HG03520 (cell line): Measurements from ENCODE around the gene NACA2.
"Not testable (repeated sequence)": the region's sequence is repeated elsewhere in the genome, so short reads cannot be mapped to it uniquely, and the experiment has no call there.

Experiments used
- ATAC-seq: cut with Tn5 transposase; IDR thresholded peaks from one replicate; pipeline ENCODE4 v1.9.1; 2021; ENCODE audit warnings: mild to moderate bottlenecking, moderate library complexity; ENCODE audit not compliant: unreplicated experiment

Gene NACA2

GRCh38 chr17:61591018-61591417, at the start of gene NACA2:
NACA2 (minus strand) TSS chr17:61591219; CDS start chr17:61591180, 39 bp downstream.
- ATAC-seq, result no peak

DNA sequence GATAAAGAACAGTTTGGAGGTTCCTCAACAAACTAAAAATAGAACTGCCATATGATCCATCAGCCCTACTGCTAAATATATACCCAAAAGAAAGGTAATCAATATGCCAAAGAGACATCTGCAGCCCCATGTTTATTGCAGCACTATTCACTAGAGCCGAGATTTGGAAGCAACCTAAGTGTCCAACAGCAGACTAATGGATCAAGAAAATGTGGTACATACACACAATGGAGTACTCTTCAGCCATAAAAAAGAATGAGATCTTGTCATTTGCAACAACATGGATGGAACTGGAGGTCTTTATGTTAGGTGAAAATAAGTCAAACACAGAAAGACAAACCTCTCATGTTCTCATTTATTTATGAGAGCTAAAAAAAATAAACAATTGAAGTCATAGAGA, 48.8 kb upstream of the NACA2 start:
- ATAC-seq, result no peak

GRCh38 chr17:61638087-61638486, 47.1 kb upstream of the NACA2 start:
- ATAC-seq, result no peak

DNA sequence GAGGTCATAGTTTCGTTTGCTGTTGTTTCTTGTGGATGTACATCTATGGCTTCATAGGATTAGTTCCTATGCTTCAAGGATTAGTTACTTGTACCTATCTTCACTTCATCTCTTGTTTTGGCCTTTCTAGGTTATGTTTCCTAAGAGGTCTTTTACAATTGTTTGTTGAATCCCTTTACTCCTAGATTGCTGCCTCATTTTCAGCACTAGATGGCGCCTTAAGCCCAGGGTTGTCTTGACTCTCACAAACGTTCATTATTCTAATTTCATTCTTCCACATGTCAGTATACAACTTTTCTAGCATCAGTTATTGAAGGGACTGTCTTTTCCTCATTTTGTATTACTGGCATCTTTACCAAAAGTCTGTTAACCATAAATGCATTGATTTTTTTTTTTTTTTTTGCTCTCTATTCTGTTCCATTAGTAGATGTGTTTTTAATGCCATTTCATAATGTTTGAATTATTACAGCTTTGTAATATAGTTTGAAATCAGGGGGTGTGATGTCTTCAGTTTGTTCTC, 45.0 kb upstream of the NACA2 start:
- no peak for ATAC-seq

DNA sequence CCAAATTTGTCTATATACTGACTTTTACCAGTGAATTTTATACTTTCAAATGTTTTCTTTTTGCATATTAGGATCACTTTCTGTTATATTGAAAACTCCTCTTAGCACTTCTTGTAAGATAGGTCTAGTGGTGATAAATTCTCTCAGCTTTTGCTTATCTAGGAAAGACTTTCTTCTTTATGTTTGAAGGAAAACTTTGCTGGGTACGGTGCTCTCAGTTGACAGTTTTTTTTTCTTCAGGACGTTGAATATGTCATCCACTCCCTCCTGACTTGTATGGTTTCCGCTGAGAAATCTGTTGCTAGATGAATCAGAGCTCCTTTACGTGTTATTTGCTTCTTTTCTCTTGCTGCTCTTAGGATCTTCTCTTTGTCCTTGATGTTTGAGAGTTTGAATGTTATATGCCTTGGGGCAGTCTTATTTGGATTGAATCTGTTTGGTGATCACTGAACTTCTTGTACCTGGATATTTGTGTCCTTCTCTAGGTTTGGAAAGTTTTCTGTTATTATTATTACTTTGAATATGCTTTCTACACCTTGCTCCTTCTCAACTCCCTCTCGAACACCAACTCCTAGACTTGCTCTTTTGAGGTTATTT, 44.0 kb upstream of the NACA2 start:
- ATAC-seq, result no peak

- ATAC-seq, result no peak
Observed at GRCh38 chr17:61634011-61634539, 43.1 kb upstream of the NACA2 start.

DNA sequence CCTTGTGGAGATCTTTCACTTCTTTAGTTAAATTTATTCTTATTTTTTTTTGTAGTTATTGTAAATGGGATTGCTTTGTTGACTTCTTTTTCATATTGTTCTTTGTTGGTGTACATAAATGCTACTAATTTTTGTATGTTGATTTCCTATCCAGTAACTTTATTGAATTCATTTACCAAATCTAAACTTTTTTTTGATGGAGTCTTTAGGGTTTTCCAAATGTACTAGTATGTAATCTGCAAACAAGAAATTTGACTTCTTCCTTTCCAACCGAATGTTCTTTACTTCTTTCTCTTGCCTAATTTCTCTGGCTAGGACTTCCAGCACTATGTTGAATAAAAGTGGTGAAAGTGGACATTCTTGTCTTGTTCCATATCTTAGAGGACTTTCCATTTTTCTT, 41.8 kb upstream of the NACA2 start:
- ATAC-seq, result no peak

DNA sequence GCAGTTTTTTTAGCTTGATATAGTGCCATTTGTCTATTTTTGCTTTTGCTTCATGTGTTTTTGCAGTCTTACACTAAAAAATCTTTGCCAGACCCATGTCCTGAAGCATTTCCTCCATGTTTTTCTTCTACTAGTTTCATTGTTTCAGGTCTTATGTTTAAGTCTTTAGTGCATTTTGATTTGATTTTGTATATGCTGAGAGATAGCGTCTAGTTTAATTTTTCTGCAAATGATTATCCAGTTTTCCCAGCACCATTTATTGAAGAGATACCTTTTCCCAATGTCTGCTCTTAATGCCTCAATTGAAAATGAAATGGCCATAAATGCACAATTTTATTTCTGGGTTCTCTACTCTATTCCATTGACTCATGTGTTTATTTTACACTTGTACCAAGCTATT, 40.8 kb upstream of the NACA2 start:
- no peak for ATAC-seq

DNA sequence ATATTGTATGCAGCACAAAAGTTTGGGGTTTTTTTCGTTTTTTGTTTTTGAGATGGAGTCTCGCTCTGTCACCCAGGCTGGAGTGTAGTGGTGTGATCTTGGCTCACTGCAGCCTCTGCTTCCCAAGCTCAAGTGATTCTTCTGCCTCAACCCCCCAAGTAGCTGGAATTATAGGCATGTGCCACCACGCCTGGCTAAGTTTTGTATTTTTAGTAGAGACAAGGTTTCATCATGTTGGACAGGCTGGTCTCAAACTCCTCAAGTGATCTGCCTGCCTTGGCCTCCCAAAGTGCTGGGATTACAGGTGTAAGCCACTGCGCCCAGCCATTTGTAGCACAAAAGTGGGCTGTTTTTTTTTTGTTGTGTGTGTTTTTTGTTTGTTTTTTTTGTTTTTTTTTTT, 37.1 kb upstream of the NACA2 start:
- ATAC-seq, result not testable (repeated sequence)

DNA sequence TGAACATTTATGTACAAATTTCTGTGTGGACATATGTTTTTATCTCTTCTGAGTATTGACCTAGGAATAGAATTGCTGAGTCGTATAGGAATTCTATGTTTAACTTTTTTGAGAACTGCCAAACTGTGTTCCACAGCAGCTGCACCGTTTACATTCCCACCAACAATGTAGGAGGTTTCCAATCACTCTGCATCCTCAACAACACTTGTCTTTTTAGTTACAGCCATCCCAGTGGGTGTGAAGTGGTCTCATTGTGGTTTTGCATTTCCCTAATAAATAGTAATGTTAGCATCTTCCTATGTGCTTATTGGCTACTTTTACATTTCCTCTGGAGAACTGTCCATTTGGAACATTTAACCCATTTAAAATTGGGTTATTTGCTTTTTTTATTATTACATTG, 36.6 kb upstream of the NACA2 start:
- ATAC-seq, result no peak

- no peak for ATAC-seq
Observed at GRCh38 chr17:61627125-61627524, 36.1 kb upstream of the NACA2 start.

GRCh38 chr17:61625564-61625963, 34.5 kb upstream of the NACA2 start:
- no peak for ATAC-seq

DNA sequence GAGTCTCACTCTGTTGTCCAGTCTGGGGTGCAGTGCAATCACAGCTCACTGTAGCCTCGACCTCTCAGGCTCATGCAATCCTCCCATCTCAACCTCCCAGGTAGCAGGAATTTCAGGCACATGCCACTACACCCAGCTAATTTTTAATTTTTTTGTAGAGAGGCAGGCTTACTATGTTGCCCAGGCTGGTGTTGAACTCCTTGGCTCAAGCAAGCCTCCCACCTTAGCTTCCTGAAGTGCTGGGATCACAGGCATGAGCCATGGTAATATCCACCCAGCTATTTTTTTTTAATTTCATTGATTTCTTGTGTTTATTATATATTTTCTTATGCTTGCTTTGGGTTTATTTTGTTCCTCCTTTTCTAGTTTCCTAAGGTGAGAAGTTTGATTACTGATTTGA, 33.9 kb upstream of the NACA2 start:
- ATAC-seq, result no peak

DNA sequence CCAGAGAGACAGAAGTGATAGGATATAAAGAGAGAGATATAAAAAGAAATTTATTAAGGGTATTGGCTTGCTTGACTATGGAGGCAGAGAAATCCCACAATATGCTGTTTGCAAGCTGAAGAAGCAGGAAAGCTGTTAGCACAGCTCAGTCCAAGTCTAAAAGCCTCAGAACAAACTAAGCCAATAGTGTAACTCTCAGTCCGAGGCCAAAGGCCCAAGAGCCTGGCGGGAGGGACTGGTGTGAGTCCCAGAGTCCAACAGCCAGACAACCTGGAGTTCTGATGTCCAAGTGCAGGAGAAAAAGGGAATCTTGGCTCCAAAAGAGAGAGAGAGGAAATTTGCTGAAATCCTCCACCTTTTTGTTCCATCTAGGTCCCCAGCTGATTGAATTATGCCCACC, 30.3 kb upstream of the NACA2 start:
- no peak for ATAC-seq

DNA sequence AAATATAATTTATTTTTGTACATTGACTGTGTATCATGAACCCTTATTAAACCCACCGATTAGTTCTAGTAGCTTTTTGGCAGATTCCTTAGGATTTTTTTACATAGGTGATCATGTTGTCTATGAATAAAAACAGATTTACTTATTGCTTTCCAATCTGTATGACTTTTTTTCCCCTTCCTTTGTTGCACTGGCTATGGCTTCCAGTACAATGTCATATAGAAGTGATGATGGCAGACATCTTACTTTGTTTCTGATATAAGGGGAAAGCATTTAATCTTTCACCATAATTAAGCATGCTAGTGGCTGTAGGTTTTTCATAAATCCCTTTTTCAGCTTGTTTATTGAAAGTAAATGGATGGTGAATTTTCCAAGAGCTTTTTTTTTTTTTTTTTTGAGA, 28.9 kb upstream of the NACA2 start:
- no peak for ATAC-seq

GRCh38 chr17:61619493-61619892, 28.5 kb upstream of the NACA2 start:
- ATAC-seq, result no peak

GRCh38 chr17:61618950-61619349, 27.9 kb upstream of the NACA2 start:
- ATAC-seq, result no peak

DNA sequence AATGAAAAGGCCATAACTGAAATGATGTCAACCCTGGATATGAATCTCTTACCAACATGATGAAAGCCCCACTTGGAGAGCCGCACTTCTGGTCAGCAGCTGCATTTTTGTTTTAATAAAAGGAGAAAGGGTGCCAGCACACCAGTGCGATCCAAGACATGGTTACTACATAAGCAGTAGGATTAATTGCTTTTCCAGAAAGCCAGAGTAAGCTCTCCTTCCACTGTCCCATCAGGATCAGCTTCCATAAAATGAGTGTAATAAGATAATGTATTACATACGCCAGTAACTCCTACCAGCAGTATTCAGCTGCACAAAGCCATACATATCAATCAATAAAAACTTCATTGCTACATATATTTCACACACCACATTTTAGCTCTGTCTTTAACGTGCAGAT, 26.3 kb upstream of the NACA2 start:
- no peak for ATAC-seq

DNA sequence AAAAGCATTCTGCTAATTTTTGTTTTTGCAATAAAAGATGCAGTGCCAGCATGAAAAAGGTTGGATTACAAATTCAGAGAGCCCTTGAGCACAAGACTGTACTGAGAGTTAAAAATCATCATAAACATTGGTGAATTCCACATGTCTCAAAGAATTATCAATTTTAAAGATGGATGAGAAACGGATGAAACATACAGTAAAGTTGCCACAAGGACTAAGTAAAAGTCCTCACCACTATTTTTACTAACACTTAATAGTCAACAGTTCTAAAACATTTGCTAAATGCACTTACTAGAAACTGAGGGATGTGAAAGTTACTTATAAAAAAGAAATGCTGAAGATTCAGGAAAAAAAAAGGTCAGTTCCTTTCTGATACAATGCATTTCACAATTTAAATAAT, 25.8 kb upstream of the NACA2 start:
- ATAC-seq, result no peak

DNA sequence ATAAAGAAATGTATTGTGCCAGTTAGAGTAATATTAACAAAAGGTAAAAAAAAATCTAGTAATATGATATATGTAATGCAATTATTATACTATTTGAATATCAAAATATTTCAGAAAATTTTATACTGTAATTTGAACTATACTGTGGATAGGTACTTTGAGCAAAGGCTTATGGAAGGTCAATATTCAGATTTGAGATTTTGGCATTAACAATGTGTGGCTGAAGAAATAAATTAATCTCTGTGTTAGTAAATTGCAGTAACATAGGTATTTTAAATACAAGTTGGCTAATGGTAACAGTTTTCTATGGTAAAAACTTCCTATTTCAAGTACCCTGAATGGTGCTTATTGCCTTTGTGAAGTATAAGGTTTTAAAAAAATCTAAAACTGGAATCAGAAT, 23.2 kb upstream of the NACA2 start:
- no peak for ATAC-seq

- no peak for ATAC-seq
Observed at GRCh38 chr17:61611323-61611722, 20.3 kb upstream of the NACA2 start.

DNA sequence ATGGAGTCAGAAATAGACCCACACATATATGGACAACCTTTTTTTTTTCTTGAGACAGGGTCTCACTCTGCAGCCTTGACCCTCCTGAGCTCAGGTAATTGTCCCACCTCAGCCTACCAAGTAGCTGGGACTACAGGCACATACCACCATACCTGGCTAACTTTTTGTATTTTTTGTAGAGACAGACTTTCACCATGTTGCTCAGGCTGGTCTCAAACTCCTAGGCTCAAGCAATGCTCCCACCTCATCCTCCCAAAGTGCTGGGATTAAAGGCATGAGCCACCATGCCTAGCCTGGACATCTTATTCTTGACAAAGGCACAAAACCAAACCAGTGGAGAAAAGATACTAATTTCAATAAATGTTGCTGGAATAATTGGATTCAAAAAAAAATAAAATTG, 14.7 kb upstream of the NACA2 start:
- ATAC-seq, result no peak

DNA sequence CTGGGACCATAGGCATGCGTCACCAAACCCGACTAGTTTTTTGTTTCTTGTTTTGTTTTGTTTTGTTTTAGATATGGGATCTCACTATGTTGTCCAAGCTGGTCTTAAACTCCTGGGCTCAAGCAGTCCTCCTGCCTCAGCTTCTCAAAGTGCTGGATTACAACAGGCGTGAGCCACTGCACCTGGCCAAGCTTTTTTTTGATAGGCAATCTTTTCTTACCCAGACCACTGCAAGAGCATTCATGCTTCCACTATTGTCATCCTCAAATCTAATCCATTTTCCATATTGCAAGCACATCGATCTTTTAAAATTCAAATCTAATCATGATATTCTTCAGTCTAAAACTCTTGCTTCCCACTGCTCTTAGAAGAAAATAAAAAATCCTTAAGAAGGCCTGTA, 10.3 kb upstream of the NACA2 start:
- ATAC-seq, result no peak
